Measurements from ENCODE around the gene LSMEM2. TPM values are rescaled to one million over a fixed set of nuclear protein-coding genes. Genes with fewer than 3 reads are reported as not detected.

LSMEM2 gene
- total RNA-seq, 3 donors from 2014 or later: not detected

- H3K9me3 ChIP-seq: no peaks in the 10 kb centered on the region
- intact Hi-C loops (cut with DNase I; ENCODE audit: low total_unique reads): no loop called here
- H3K27me3 ChIP-seq: no peaks in the 10 kb centered on the region
- no peak overlapping the region for H3K4me3 ChIP-seq
- H3K27ac ChIP-seq: peak overlapping the region; percentile 31 to 93
- no peak for DNase-seq (ENCODE audit: low spot score in 2 of 2)
- peaks cover 9 to 34% of the 10 kb centered on the region in 2 donors for H3K4me1 ChIP-seq
- no peaks in the 10 kb centered on the region for H3K36me3 ChIP-seq
- TF ChIP-seq CTCF (IDR thresholded peaks at IDR 0.05): no peak
- TF ChIP-seq POLR2A (IDR thresholded peaks at IDR 0.05): no peak
- TF ChIP-seq POLR2AphosphoS5 (IDR thresholded peaks at IDR 0.05): peak in 2 of 3 donors; percentile 47 to 72
These were observed 44.8 kb downstream of the LSMEM2 start for GRCh38 chr3:50323614-50324199.

GRCh38 chr3:50324351-50325112 lies 45.6 kb downstream of the LSMEM2 start:
- TF ChIP-seq POLR2AphosphoS5 (IDR thresholded peaks at IDR 0.05): no peak
- TF ChIP-seq CTCF (IDR thresholded peaks at IDR 0.05): peak; percentile 67 to 79 (median 76)
- H3K27me3 ChIP-seq: no peaks in the 10 kb centered on the region
- H3K9me3 ChIP-seq: no peaks in the 10 kb centered on the region
- peaks cover 6 to 29% of the 10 kb centered on the region in 2 donors for H3K4me1 ChIP-seq
- DNase-seq (ENCODE audit: low spot score in 2 of 2): no peak
- intact Hi-C loops (cut with DNase I; ENCODE audit: low total_unique reads): no loop called here
- H3K36me3 ChIP-seq: no peaks in the 10 kb centered on the region
- peak overlapping the region; percentile 31 to 93 for H3K27ac ChIP-seq
- no peak overlapping the region for H3K4me3 ChIP-seq

GRCh38 chr3:50325113-50325480 lies 46.2 kb downstream of the LSMEM2 start:
- no peak for TF ChIP-seq POLR2AphosphoS5 (IDR thresholded peaks at IDR 0.05)
- no peak for TF ChIP-seq POLR2A (IDR thresholded peaks at IDR 0.05)
- TF ChIP-seq CTCF (IDR thresholded peaks at IDR 0.05): no peak
- no peaks in the 10 kb centered on the region for H3K36me3 ChIP-seq
- H3K4me3 ChIP-seq: no peak overlapping the region
- no peaks in the 10 kb centered on the region for H3K27me3 ChIP-seq
- intact Hi-C loops (cut with DNase I; ENCODE audit: low total_unique reads): no loop called here
- H3K9me3 ChIP-seq: no peaks in the 10 kb centered on the region
- DNase-seq (ENCODE audit: low spot score in 2 of 2): no peak
- peak overlapping the region; percentile 8 to 31 for H3K27ac ChIP-seq
- peaks cover under 1 to 23% of the 10 kb centered on the region in 2 donors for H3K4me1 ChIP-seq

- intact Hi-C loops (cut with DNase I; ENCODE audit: low total_unique reads): no loop called here
- no peak for DNase-seq (ENCODE audit: low spot score in 2 of 2)
- H3K36me3 ChIP-seq: no peaks in the 10 kb centered on the region
- peak overlapping the region; percentile 8 to 21 for H3K27ac ChIP-seq
- H3K9me3 ChIP-seq: no peaks in the 10 kb centered on the region
- H3K4me3 ChIP-seq: no peak overlapping the region
- H3K27me3 ChIP-seq: no peaks in the 10 kb centered on the region
- TF ChIP-seq POLR2AphosphoS5 (IDR thresholded peaks at IDR 0.05) (no peak), POLR2A (IDR thresholded peaks at IDR 0.05) (no peak), CTCF (IDR thresholded peaks at IDR 0.05) (no peak)
- peaks cover 0 to 20% of the 10 kb centered on the region in 2 donors for H3K4me1 ChIP-seq
These were observed 46.8 kb downstream of the LSMEM2 start for GRCh38 chr3:50325497-50326181.

- intact Hi-C loops (cut with DNase I; ENCODE audit: low total_unique reads): no loop called here
- Histone ChIP-seq H3K4me3 (no peak overlapping the region), H3K27ac (no peak overlapping the region), H3K36me3 (peaks cover 2% of the 10 kb centered on the region), H3K27me3 (no peaks in the 10 kb centered on the region), H3K9me3 (no peaks in the 10 kb centered on the region), H3K4me1 (peaks cover 0 to 20% of the 10 kb centered on the region in 2 donors)
- no peak for DNase-seq (ENCODE audit: low spot score in 2 of 2)
- TF ChIP-seq CTCF (IDR thresholded peaks at IDR 0.05) (no peak), POLR2AphosphoS5 (IDR thresholded peaks at IDR 0.05) (no peak)
These were observed 47.3 kb downstream of the LSMEM2 start for GRCh38 chr3:50326182-50326541.
